SK-N-SH treated with all-trans-retinoic acid at 6 μM for 48 hours (cell line): ENCODE measurements around the gene COL8A2.

Source experiments
- ARNTL ChIP-seq: fragments of 450-650 bp; formaldehyde crosslinking; IDR thresholded peaks from 2 replicates; pipeline ENCODE4 v1.5.0; 2020; ENCODE audit warnings: low read depth, mild to moderate bottlenecking, moderate library complexity, borderline replicate concordance
- CREB5 ChIP-seq: fragments of 250-450 bp; sonication (Bioruptor Pico); IDR thresholded peaks from 2 replicates; pipeline ENCODE4 v1.5.1; 2020; ENCODE audit warnings: low read depth, mild to moderate bottlenecking, moderate library complexity
- CSDC2 ChIP-seq: fragments of 250-450 bp; sonication (Bioruptor Pico); IDR thresholded peaks from 2 replicates; pipeline ENCODE4 v1.5.0; 2020; ENCODE audit warnings: mild to moderate bottlenecking, moderate library complexity
- CSRNP3 ChIP-seq: fragments of 250-450 bp; sonication (Bioruptor Pico); IDR thresholded peaks from 2 replicates; pipeline ENCODE4 v1.5.1; 2021; ENCODE audit warnings: mild to moderate bottlenecking, moderate library complexity
- OSR1 ChIP-seq: fragments of 250-450 bp; sonication (Bioruptor Pico); IDR thresholded peaks from 2 replicates; pipeline ENCODE4 v1.8.0; 2022; ENCODE audit warnings: moderate library complexity, mild to moderate bottlenecking, inconsistent platforms
- PATZ1 ChIP-seq: fragments of 250-450 bp; sonication (Bioruptor Pico); IDR thresholded peaks from 2 replicates; pipeline ENCODE4 v1.8.0; 2020; ENCODE audit warnings: mild to moderate bottlenecking, moderate library complexity, borderline replicate concordance
- RARB ChIP-seq: fragments of 250-450 bp; sonication (Bioruptor Pico); IDR thresholded peaks from 2 replicates; pipeline ENCODE4 v1.8.0; 2021; ENCODE audit warnings: mild to moderate bottlenecking, moderate library complexity
- SNAI2 ChIP-seq: fragments of 250-450 bp; sonication (Bioruptor Pico); IDR thresholded peaks from 2 replicates; pipeline ENCODE4 v1.5.0; 2020; ENCODE audit warnings: mild to moderate bottlenecking, moderate library complexity
- TOX ChIP-seq: fragments of 250-450 bp; sonication (Bioruptor Pico); IDR thresholded peaks from 2 replicates; pipeline ENCODE4 v1.8.0; 2021; ENCODE audit warnings: mild to moderate bottlenecking, moderate library complexity, borderline replicate concordance
- TSHZ2 ChIP-seq: fragments of 250-450 bp; sonication (Bioruptor Pico); IDR thresholded peaks from 2 replicates; pipeline ENCODE4 v1.5.0; 2020; ENCODE audit warnings: mild to moderate bottlenecking, moderate library complexity
- ZFP3 ChIP-seq: fragments of 250-450 bp; sonication (Bioruptor Pico); IDR thresholded peaks from 2 replicates; pipeline ENCODE4 v1.5.0; 2020; ENCODE audit warnings: mild to moderate bottlenecking, moderate library complexity
- ZFP30 ChIP-seq: fragments of 450-650 bp; formaldehyde crosslinking; IDR thresholded peaks from 2 replicates; pipeline ENCODE4 v1.5.0; 2022; ENCODE audit warnings: mild to moderate bottlenecking, moderate library complexity

GRCh38 chr1:36137776-36138175, 12.8 kb upstream of the COL8A2 start:
- no peak for TF ChIP-seq SNAI2 (CRISPR knock-in tag)
- TF ChIP-seq TOX (CRISPR knock-in tag): no peak
- no peak for TF ChIP-seq OSR1 (CRISPR knock-in tag)
- TF ChIP-seq ZFP3 (CRISPR knock-in tag): no peak
- TF ChIP-seq PATZ1 (CRISPR knock-in tag): no peak
- no peak for TF ChIP-seq RARB (CRISPR knock-in tag)
- TF ChIP-seq ARNTL (CRISPR knock-in tag): no peak
- no peak for TF ChIP-seq ZFP30 (CRISPR knock-in tag)
- TF ChIP-seq CSDC2 (CRISPR knock-in tag): no peak
- no peak for TF ChIP-seq CREB5 (CRISPR knock-in tag)
- TF ChIP-seq TSHZ2 (CRISPR knock-in tag): no peak
- no peak for TF ChIP-seq CSRNP3
